HepG2 (cell line): ENCODE measurements around the gene IGSF21. TPM values are rescaled to one million over a fixed set of nuclear protein-coding genes. Genes with fewer than 3 reads are reported as not detected.

Source experiments
- ATF2 ChIP-seq: sonication (generic); formaldehyde crosslinking; IDR thresholded peaks from 2 replicates; pipeline ENCODE4 v1.4.0; 2020; ENCODE audit warnings: missing genetic modification reagents
- E2F2 ChIP-seq: sonication (generic); formaldehyde crosslinking; IDR thresholded peaks from 2 replicates; pipeline ENCODE4 v1.4.0; 2020; ENCODE audit warnings: missing genetic modification reagents, borderline replicate concordance
- HINFP ChIP-seq: sonication (generic); formaldehyde crosslinking; IDR thresholded peaks from 2 replicates; pipeline ENCODE4 v1.4.0; 2020; ENCODE audit warnings: low read depth, mild to moderate bottlenecking, missing genetic modification reagents
- NR2F2 ChIP-seq: IDR thresholded peaks from 2 replicates; pipeline ENCODE4 v1.6.1; 2012; ENCODE audit warnings: low read depth, inconsistent platforms, borderline replicate concordance
- SRSF4 ChIP-seq: fragments of 200-400 bp; formaldehyde crosslinking; IDR thresholded peaks from one replicate; pipeline ENCODE4 v1.6.1; 2018; ENCODE audit warnings: mild to moderate bottlenecking, low read depth, low read length, moderate library complexity; ENCODE audit not compliant: poor library complexity, severe bottlenecking
- ZBTB20 ChIP-seq: sonication (generic); formaldehyde crosslinking; IDR thresholded peaks from 2 replicates; pipeline ENCODE4 v1.8.1; 2023; ENCODE audit warnings: missing genetic modification reagents, low read depth, mild to moderate bottlenecking, borderline replicate concordance
- ZNF143 ChIP-seq: sonication (generic); formaldehyde crosslinking; IDR thresholded peaks from 2 replicates; pipeline ENCODE4 v1.4.0; 2020; ENCODE audit warnings: missing genetic modification reagents
- ZNF253 ChIP-seq: sonication (generic); formaldehyde crosslinking; IDR thresholded peaks from 2 replicates; pipeline ENCODE4 v1.8.0; 2022; ENCODE audit warnings: mild to moderate bottlenecking, missing genetic modification reagents, borderline replicate concordance
- ZNF549 ChIP-seq: sonication (generic); formaldehyde crosslinking; IDR thresholded peaks from 2 replicates; pipeline ENCODE4 v1.5.0; 2020; ENCODE audit warnings: missing genetic modification reagents
- ZNF558 ChIP-seq: sonication (generic); formaldehyde crosslinking; IDR thresholded peaks from 2 replicates; pipeline ENCODE4 v1.9.0; 2022; ENCODE audit warnings: mild to moderate bottlenecking, missing genetic modification reagents, borderline replicate concordance
- ZNF713 ChIP-seq: sonication (generic); formaldehyde crosslinking; IDR thresholded peaks from 2 replicates; pipeline ENCODE4 v1.4.0; 2020; ENCODE audit warnings: mild to moderate bottlenecking, missing genetic modification reagents
- ZNF740 ChIP-seq: sonication (generic); formaldehyde crosslinking; IDR thresholded peaks from 2 replicates; pipeline ENCODE4 v1.4.0; 2020; ENCODE audit warnings: missing genetic modification reagents
- ZSCAN12 ChIP-seq: sonication (generic); formaldehyde crosslinking; IDR thresholded peaks from 2 replicates; pipeline ENCODE4 v1.9.0; 2021; ENCODE audit warnings: mild to moderate bottlenecking, missing genetic modification reagents
- polyA plus RNA-seq, 8 experiments: library from polyadenylated mRNA; depleted of rRNA in 3 of 8; stranded (reverse) in 7 of 8; unstranded in 1 of 8; fragments of >200 nt; fragmentation: Illumina TruSeq in 4 of 8; extraction: Trizol in 4 of 8; gene quantifications; 2 replicates each; pipeline versions ENCODE4 v1.2.1 to v1.2.3, GENCODE V29; 2011 to 2016; ENCODE audit warnings: low read depth in 4 of 8, missing spikeins in 1 of 8, mixed read lengths in 1 of 8; ENCODE audit not compliant: insufficient read depth in 1 of 8
- total RNA-seq, 5 experiments: library from RNA; depleted of rRNA; stranded (reverse); fragments of >200 nt; fragmentation: Illumina TruSeq; extraction: Trizol; gene quantifications; 2 replicates each; pipeline ENCODE4 v1.2.3, GENCODE V29; 2016; ENCODE audit warnings: low read depth in 1 of 5
- TF ChIP-seq, protein P1 (sequence below): sonication (generic); formaldehyde crosslinking; IDR thresholded peaks from 2 replicates; pipeline ENCODE4 v1.9.0; 2021; ENCODE audit warnings: mild to moderate bottlenecking, missing genetic modification reagents
- TF ChIP-seq, protein P2 (sequence below): sonication (generic); formaldehyde crosslinking; IDR thresholded peaks from 2 replicates; pipeline ENCODE4 v1.4.0; 2020; ENCODE audit warnings: missing genetic modification reagents

Gene IGSF21
- total and polyA plus RNA-seq, 2 of the 13 experiments (the other 11 are each of a cell fraction or from before 2014, with no cell fraction given): not detected

GRCh38 chr1:18124977-18125376, 17.4 kb downstream of the IGSF21 start (continued):
- TF ChIP-seq, protein P1, sequence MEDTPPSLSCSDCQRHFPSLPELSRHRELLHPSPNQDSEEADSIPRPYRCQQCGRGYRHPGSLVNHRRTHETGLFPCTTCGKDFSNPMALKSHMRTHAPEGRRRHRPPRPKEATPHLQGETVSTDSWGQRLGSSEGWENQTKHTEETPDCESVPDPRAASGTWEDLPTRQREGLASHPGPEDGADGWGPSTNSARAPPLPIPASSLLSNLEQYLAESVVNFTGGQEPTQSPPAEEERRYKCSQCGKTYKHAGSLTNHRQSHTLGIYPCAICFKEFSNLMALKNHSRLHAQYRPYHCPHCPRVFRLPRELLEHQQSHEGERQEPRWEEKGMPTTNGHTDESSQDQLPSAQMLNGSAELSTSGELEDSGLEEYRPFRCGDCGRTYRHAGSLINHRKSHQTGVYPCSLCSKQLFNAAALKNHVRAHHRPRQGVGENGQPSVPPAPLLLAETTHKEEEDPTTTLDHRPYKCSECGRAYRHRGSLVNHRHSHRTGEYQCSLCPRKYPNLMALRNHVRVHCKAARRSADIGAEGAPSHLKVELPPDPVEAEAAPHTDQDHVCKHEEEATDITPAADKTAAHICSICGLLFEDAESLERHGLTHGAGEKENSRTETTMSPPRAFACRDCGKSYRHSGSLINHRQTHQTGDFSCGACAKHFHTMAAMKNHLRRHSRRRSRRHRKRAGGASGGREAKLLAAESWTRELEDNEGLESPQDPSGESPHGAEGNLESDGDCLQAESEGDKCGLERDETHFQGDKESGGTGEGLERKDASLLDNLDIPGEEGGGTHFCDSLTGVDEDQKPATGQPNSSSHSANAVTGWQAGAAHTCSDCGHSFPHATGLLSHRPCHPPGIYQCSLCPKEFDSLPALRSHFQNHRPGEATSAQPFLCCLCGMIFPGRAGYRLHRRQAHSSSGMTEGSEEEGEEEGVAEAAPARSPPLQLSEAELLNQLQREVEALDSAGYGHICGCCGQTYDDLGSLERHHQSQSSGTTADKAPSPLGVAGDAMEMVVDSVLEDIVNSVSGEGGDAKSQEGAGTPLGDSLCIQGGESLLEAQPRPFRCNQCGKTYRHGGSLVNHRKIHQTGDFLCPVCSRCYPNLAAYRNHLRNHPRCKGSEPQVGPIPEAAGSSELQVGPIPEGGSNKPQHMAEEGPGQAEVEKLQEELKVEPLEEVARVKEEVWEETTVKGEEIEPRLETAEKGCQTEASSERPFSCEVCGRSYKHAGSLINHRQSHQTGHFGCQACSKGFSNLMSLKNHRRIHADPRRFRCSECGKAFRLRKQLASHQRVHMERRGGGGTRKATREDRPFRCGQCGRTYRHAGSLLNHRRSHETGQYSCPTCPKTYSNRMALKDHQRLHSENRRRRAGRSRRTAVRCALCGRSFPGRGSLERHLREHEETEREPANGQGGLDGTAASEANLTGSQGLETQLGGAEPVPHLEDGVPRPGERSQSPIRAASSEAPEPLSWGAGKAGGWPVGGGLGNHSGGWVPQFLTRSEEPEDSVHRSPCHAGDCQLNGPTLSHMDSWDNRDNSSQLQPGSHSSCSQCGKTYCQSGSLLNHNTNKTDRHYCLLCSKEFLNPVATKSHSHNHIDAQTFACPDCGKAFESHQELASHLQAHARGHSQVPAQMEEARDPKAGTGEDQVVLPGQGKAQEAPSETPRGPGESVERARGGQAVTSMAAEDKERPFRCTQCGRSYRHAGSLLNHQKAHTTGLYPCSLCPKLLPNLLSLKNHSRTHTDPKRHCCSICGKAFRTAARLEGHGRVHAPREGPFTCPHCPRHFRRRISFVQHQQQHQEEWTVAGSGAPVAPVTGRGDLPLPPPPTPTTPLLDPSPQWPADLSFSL (CRISPR knock-in tag): no peak
- TF ChIP-seq ATF2 (CRISPR knock-in tag) (no peak), HINFP (CRISPR knock-in tag) (no peak), ZNF713 (no peak), E2F2 (CRISPR knock-in tag) (no peak), ZBTB20 (CRISPR knock-in tag) (no peak), ZNF549 (CRISPR knock-in tag) (no peak), ZNF558 (CRISPR knock-in tag) (no peak), ZSCAN12 (CRISPR knock-in tag) (no peak), NR2F2 (no peak), ZNF740 (no peak), ZNF253 (CRISPR knock-in tag) (no peak), SRSF4 (no peak), ZNF143 (CRISPR knock-in tag) (no peak)
- TF ChIP-seq, protein P2, sequence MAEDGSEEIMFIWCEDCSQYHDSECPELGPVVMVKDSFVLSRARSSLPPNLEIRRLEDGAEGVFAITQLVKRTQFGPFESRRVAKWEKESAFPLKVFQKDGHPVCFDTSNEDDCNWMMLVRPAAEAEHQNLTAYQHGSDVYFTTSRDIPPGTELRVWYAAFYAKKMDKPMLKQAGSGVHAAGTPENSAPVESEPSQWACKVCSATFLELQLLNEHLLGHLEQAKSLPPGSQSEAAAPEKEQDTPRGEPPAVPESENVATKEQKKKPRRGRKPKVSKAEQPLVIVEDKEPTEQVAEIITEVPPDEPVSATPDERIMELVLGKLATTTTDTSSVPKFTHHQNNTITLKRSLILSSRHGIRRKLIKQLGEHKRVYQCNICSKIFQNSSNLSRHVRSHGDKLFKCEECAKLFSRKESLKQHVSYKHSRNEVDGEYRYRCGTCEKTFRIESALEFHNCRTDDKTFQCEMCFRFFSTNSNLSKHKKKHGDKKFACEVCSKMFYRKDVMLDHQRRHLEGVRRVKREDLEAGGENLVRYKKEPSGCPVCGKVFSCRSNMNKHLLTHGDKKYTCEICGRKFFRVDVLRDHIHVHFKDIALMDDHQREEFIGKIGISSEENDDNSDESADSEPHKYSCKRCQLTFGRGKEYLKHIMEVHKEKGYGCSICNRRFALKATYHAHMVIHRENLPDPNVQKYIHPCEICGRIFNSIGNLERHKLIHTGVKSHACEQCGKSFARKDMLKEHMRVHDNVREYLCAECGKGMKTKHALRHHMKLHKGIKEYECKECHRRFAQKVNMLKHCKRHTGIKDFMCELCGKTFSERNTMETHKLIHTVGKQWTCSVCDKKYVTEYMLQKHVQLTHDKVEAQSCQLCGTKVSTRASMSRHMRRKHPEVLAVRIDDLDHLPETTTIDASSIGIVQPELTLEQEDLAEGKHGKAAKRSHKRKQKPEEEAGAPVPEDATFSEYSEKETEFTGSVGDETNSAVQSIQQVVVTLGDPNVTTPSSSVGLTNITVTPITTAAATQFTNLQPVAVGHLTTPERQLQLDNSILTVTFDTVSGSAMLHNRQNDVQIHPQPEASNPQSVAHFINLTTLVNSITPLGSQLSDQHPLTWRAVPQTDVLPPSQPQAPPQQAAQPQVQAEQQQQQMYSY: no peak
